Astrocyte of the spinal cord (primary cell): Measurements from ENCODE around the gene CYTH2.

ENCODE experiments used
- DNase-seq: peaks from one replicate; pipeline ENCODE4 v3.0.0; 2011; ENCODE audit warnings: low read depth, low spot score
- H3K4me3 ChIP-seq: 2 replicates; pipeline ENCODE4 v1.5.1; 2011; ENCODE audit warnings: low read depth, mild to moderate bottlenecking, low read length, moderate library complexity
- CTCF ChIP-seq: IDR thresholded peaks from 2 replicates; pipeline ENCODE4 v1.5.1; 2012; ENCODE audit warnings: low read depth, mild to moderate bottlenecking, low read length, inconsistent platforms
- in situ Hi-C: cut with HindIII; loops from 2 replicates; pipeline ENCODE4 v1.10.0; 2017; ENCODE audit warnings: low sequenced_read_pairs

The CYTH2 gene

GRCh38 chr19:48441360-48442050 is 27.7 kb upstream of the CYTH2 start:
- in situ Hi-C loops, result no loop called here
- H3K4me3 ChIP-seq, result no peak overlapping the region
- no peak for TF ChIP-seq CTCF
- DNase-seq, result no peak

- in situ Hi-C loops, result no loop called here
- TF ChIP-seq CTCF, result no peak
- H3K4me3 ChIP-seq, result no peak overlapping the region
- no peak for DNase-seq
Observed at GRCh38 chr19:48442116-48443035, 26.8 kb upstream of the CYTH2 start.

GRCh38 chr19:48443256-48443655 is 25.9 kb upstream of the CYTH2 start:
- TF ChIP-seq CTCF, result no peak
- in situ Hi-C loops, result no loop called here
- H3K4me3 ChIP-seq, result no peak overlapping the region
- DNase-seq, result no peak

- DNase-seq, result no peak
- no peak overlapping the region for H3K4me3 ChIP-seq
- TF ChIP-seq CTCF, result no peak
- in situ Hi-C loops, result no loop called here
Observed at GRCh38 chr19:48443731-48444128, 25.4 kb upstream of the CYTH2 start.

GRCh38 chr19:48444129-48444935 is 24.8 kb upstream of the CYTH2 start:
- peak overlapping the region; percentile 99 for H3K4me3 ChIP-seq
- in situ Hi-C loops, result no loop called here
- DNase-seq, result no peak
- no peak for TF ChIP-seq CTCF

- no peak for DNase-seq
- in situ Hi-C loops, result no loop called here
- no peak for TF ChIP-seq CTCF
Observed at GRCh38 chr19:48444936-48445200, 24.3 kb upstream of the CYTH2 start.

More at GRCh38 chr19:48444936-48445200, 24.3 kb upstream of the CYTH2 start:
- peak overlapping the region; percentile 99 for H3K4me3 ChIP-seq
